HepG2 (cell line): Measurements from ENCODE around the gene FUT1.

Experiments
- GRHL1 ChIP-seq: sonication (generic); formaldehyde crosslinking; conservative IDR thresholded peaks from 2 replicates; pipeline ENCODE4 v1.8.0; 2022; ENCODE audit warnings: missing genetic modification reagents
- IRF2 ChIP-seq: IDR thresholded peaks from 2 replicates; pipeline ENCODE4 v1.6.1; 2018; ENCODE audit warnings: missing genetic modification reagents, missing compliant biosample characterization
- POLR2A ChIP-seq, 2 experiments: IDR thresholded peaks; 2 replicates each; pipeline ENCODE4 v1.6.1; 2011; ENCODE audit warnings: low read depth in 2 of 2, low read length in 2 of 2, mild to moderate bottlenecking in 1 of 2, moderate library complexity in 1 of 2; ENCODE audit not compliant: insufficient read depth in 1 of 2
- RAD21 ChIP-seq: fragments of 450-650 bp; formaldehyde crosslinking; IDR thresholded peaks from 2 replicates; pipeline ENCODE4 v1.5.0; 2020; ENCODE audit warnings: mild to moderate bottlenecking
- SP1 ChIP-seq, 2 experiments: fragments of 450-650 bp in 1 of 2; sonication (generic) in 1 of 2; formaldehyde crosslinking in 1 of 2; IDR thresholded peaks; 2 replicates each; pipeline versions ENCODE4 v1.4.0 to v1.6.1; 2016 to 2020; ENCODE audit warnings: missing genetic modification reagents in 1 of 2
- TBP ChIP-seq: sonication (generic); formaldehyde crosslinking; IDR thresholded peaks from 2 replicates; pipeline ENCODE4 v1.5.0; 2020; ENCODE audit warnings: missing genetic modification reagents
- ZBTB7B ChIP-seq: sonication (generic); formaldehyde crosslinking; IDR thresholded peaks from 2 replicates; pipeline ENCODE4 v1.4.0; 2020; ENCODE audit warnings: missing genetic modification reagents
- ZNF605 ChIP-seq: sonication (generic); formaldehyde crosslinking; IDR thresholded peaks from 2 replicates; pipeline ENCODE4 v1.8.0; 2022; ENCODE audit warnings: mild to moderate bottlenecking, missing genetic modification reagents
- ZNF768 ChIP-seq: sonication (generic); formaldehyde crosslinking; IDR thresholded peaks from 2 replicates; pipeline ENCODE4 v1.4.0; 2020; ENCODE audit warnings: missing genetic modification reagents
- ZNF784 ChIP-seq: sonication (generic); formaldehyde crosslinking; IDR thresholded peaks from 2 replicates; pipeline ENCODE4 v1.5.1; 2020; ENCODE audit warnings: missing genetic modification reagents, mild to moderate bottlenecking, borderline replicate concordance
- ZNF850 ChIP-seq: sonication (generic); formaldehyde crosslinking; conservative IDR thresholded peaks from 2 replicates; pipeline ENCODE4 v1.9.0; 2021; ENCODE audit warnings: mild to moderate bottlenecking, missing genetic modification reagents
- TF ChIP-seq, protein P1 (sequence below): sonication (generic); formaldehyde crosslinking; IDR thresholded peaks from 2 replicates; pipeline ENCODE4 v1.5.0; 2020; ENCODE audit warnings: mild to moderate bottlenecking, missing genetic modification reagents, moderate library complexity

DNA sequence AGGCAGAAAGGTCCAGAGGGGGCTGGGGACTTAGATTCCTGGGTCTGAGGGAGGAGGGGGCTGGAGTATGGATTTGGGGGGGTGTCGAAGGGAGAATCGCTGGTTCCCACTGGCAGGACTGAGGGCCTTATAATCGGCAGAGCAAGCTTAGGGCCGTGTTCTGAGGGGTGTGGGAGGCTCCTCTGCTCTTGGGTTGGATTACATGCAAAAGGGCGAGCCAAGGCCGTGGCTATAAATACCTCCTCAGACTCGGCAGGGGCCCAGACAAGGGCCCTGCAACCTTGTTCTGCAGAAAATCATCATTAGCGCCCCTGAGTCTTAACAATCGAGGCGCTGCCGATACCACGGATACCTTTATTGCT is 32.2 kb downstream of the FUT1 start:
- TF ChIP-seq RAD21, result no peak
- no peak for TF ChIP-seq ZBTB7B
- no peak for TF ChIP-seq GRHL1
- no peak for TF ChIP-seq ZNF784 (CRISPR knock-in tag)
- no peak for TF ChIP-seq ZNF850 (CRISPR knock-in tag)
- TF ChIP-seq SP1 (IDR thresholded peaks at IDR 0.05), result no peak
- no peak for TF ChIP-seq SP1 (CRISPR knock-in tag; IDR thresholded peaks at IDR 0.05)
- no peak for TF ChIP-seq POLR2A (IDR thresholded peaks at IDR 0.05; ENCODE audit: insufficient read depth in 1 of 2, low read depth in 2 of 2, low read length in 2 of 2)
- TF ChIP-seq, protein P1, sequence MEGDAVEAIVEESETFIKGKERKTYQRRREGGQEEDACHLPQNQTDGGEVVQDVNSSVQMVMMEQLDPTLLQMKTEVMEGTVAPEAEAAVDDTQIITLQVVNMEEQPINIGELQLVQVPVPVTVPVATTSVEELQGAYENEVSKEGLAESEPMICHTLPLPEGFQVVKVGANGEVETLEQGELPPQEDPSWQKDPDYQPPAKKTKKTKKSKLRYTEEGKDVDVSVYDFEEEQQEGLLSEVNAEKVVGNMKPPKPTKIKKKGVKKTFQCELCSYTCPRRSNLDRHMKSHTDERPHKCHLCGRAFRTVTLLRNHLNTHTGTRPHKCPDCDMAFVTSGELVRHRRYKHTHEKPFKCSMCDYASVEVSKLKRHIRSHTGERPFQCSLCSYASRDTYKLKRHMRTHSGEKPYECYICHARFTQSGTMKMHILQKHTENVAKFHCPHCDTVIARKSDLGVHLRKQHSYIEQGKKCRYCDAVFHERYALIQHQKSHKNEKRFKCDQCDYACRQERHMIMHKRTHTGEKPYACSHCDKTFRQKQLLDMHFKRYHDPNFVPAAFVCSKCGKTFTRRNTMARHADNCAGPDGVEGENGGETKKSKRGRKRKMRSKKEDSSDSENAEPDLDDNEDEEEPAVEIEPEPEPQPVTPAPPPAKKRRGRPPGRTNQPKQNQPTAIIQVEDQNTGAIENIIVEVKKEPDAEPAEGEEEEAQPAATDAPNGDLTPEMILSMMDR (CRISPR knock-in tag), result no peak
- TF ChIP-seq ZNF768 (CRISPR knock-in tag), result no peak
- TF ChIP-seq ZNF605 (CRISPR knock-in tag), result no peak
- TF ChIP-seq TBP (CRISPR knock-in tag), result 0 out of 2 replicates have a peak, but pooled peaks have one; percentile 18
- no peak for TF ChIP-seq IRF2 (CRISPR knock-in tag)
